GM12873 (cell line): ENCODE data around the gene CCDC12.

Experiments
- CTCF ChIP-seq: IDR thresholded peaks from 2 replicates; pipeline ENCODE4 v1.5.1; 2012; ENCODE audit warnings: low read depth, mild to moderate bottlenecking, moderate library complexity, low read length, control low read depth; ENCODE audit not compliant: insufficient read depth; ENCODE audit errors: missing control alignments

The CCDC12 gene

DNA sequence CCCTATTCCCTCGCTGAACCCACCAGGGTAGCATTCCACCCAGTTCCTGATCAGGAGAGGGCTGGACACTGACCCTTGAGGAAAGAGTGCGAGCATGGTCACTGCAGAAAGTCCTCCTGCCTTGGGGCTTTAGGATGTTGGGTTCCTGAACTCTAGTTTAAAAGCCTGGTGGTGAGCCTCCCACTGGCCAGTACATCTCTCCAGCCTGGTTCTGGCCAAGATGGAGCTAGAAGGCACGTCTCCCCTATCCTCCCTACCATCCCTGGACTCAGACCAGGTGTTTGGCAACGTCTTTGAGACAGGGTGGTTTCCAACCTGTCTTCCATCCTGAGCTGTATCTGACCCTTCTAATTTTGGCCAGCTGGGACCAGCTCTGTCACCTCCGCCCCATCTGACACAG lies 34.4 kb upstream of the CCDC12 start:
- TF ChIP-seq CTCF: no peak

GRCh38 chr3:47010111-47010712 lies 33.7 kb upstream of the CCDC12 start:
- TF ChIP-seq CTCF: no peak

DNA sequence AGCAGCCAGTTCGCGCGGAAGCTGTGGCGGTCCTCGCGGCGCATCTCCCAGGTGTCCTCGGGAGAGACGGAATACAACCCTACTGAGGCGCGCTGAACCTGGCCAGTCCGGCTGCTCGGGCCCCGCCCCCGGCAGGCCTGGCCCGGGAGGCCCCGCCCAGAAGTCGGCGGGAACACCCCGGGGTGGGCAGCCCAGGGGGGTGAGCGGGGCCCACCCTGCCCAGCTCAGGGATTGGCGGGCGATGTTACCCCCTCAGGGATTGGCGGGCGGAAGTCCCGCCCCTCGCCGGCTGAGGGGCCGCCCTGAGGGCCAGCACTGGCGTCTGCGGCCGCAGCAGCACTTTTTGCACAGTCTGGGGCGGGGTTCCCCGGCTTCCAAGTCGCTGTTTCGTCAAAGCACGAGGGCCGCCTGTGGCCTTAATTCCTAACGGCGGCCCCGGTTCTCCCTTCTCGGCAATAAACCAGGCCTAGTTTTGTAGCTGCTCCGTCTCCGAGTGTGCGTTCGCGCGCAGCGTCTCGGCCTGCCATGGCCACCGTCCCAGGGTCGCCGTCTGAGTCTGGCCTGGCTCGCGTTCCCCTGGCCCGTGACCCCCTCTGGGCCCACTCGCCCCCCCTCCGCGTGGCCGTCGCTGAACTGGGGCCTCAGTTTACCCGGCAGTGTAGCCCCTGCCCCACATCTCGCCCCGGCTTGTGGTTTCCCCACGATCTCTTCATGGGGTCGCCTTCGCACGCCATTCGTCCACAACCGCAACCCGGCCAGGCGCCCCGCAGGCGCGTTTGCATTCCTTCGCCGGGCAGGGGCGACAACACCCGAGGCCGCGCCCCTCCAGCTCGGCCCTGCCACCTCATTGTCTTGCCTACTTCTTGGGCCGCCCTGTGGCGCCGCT lies 32.9 kb upstream of the CCDC12 start:
- TF ChIP-seq CTCF: no peak

DNA sequence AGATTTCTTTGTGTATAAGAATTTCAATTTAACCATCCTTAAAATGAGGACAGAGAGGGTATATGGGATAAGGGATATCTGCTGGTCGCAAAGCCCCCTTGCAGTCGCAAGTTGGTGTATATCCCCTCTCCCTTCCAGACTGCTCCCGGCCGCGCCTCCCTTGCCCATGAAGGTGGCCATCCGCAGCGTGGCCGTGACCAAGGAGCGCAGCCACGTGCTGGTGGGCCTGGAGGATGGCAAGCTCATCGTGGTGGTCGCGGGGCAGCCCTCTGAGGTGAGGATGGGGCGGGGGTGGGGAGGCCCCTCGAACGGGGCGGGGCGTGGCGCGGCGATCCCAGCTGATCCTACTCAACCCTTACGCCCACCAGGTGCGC lies 32.3 kb upstream of the CCDC12 start:
- TF ChIP-seq CTCF: no peak

DNA sequence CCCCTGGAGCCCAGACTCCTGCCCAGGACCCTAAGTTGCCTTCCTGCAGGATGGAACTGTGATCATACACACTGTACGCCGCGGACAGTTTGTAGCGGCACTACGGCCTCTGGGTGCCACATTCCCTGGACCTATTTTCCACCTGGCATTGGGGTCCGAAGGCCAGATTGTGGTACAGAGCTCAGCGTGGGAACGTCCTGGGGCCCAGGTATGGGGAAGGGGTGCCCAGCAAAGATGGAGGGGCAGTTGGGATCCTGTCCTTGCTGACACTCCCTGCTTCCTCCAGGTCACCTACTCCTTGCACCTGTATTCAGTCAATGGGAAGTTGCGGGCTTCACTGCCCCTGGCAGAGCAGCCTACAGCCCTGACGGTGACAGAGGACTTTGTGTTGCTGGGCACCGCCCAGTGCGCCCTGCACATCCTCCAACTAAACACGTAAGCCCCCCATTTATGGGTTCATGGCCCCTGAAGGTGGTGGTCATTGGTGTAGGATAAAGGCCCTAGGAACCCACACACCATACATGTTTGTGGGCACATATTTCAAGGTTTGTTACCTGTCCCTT lies 31.8 kb upstream of the CCDC12 start:
- no peak for TF ChIP-seq CTCF

- TF ChIP-seq CTCF: no peak
Observed at GRCh38 chr3:47007482-47008233, 31.1 kb upstream of the CCDC12 start.

- TF ChIP-seq CTCF: no peak
Observed at GRCh38 chr3:47007001-47007400, 30.5 kb upstream of the CCDC12 start.
